T-helper 22 cell (primary cell): ENCODE data around the gene MDFI.
"Not testable (repeated sequence)": the region's sequence is repeated elsewhere in the genome, so short reads cannot be mapped to it uniquely, and the experiment has no call there.

Experiments used
- DNase-seq: peaks from one replicate; pipeline ENCODE4 v3.0.0-alpha.2; 2020; ENCODE audit warnings: low read depth

Gene MDFI

GRCh38 chr6:41602864-41603608 is 35.2 kb upstream of the MDFI start:
- DNase-seq: peak; percentile 36

- no peak for DNase-seq
These were observed 34.3 kb upstream of the MDFI start for GRCh38 chr6:41604006-41604405.

- no peak for DNase-seq
These were observed 32.6 kb upstream of the MDFI start for GRCh38 chr6:41605649-41606048.

GRCh38 chr6:41607036-41607435 is 31.2 kb upstream of the MDFI start:
- no peak for DNase-seq

GRCh38 chr6:41607736-41608135 is 30.5 kb upstream of the MDFI start:
- no peak for DNase-seq

GRCh38 chr6:41608443-41609151 is 29.7 kb upstream of the MDFI start:
- no peak for DNase-seq

- no peak for DNase-seq
These were observed 23.6 kb upstream of the MDFI start for GRCh38 chr6:41614715-41615114.

- no peak for DNase-seq
These were observed 23.0 kb upstream of the MDFI start for GRCh38 chr6:41615311-41615710.

- DNase-seq: no peak
These were observed 19.7 kb upstream of the MDFI start for GRCh38 chr6:41618598-41618997.

GRCh38 chr6:41619193-41619592 is 19.1 kb upstream of the MDFI start:
- DNase-seq: not testable (repeated sequence)

GRCh38 chr6:41621367-41621766 is 16.9 kb upstream of the MDFI start:
- no peak for DNase-seq

GRCh38 chr6:41621802-41622201 is 16.5 kb upstream of the MDFI start:
- DNase-seq: no peak

- DNase-seq: no peak
These were observed 15.9 kb upstream of the MDFI start for GRCh38 chr6:41622206-41622988.

- no peak for DNase-seq
These were observed 14.9 kb upstream of the MDFI start for GRCh38 chr6:41623330-41623729.

GRCh38 chr6:41624621-41625380 is 13.5 kb upstream of the MDFI start:
- no peak for DNase-seq

GRCh38 chr6:41625442-41625841 is 12.8 kb upstream of the MDFI start:
- DNase-seq: no peak

GRCh38 chr6:41626022-41626421 is 12.2 kb upstream of the MDFI start:
- no peak for DNase-seq

GRCh38 chr6:41626917-41627316 is 11.4 kb upstream of the MDFI start:
- no peak for DNase-seq

- DNase-seq: no peak
These were observed 9.1 kb upstream of the MDFI start for GRCh38 chr6:41629128-41629527.

GRCh38 chr6:41630069-41630468 is 8.2 kb upstream of the MDFI start:
- no peak for DNase-seq

GRCh38 chr6:41630946-41631345 is 7.3 kb upstream of the MDFI start:
- DNase-seq: no peak

- DNase-seq: no peak
These were observed 5.1 kb upstream of the MDFI start for GRCh38 chr6:41633056-41633634.
